Mesendoderm (in vitro differentiated cells): Measurements from ENCODE around the gene TMEFF1.

Experiments used
- DNase-seq: peaks from one replicate; pipeline ENCODE4 v3.0.0; 2013
- H2AK5ac ChIP-seq: 2 replicates; pipeline ENCODE4 v1.6.1; 2013; ENCODE audit warnings: low read length, inconsistent platforms
- H2BK120ac ChIP-seq: 2 replicates; pipeline ENCODE4 v1.6.1; 2013; ENCODE audit warnings: low read depth, mild to moderate bottlenecking, low read length, moderate library complexity, mixed read lengths
- H2BK15ac ChIP-seq: replicated peaks from 2 replicates; pipeline ENCODE4 v1.6.1; 2013; ENCODE audit warnings: low read depth, mild to moderate bottlenecking, moderate library complexity
- H2BK5ac ChIP-seq: 2 replicates; pipeline ENCODE4 v1.6.1; 2013; ENCODE audit warnings: low read length, inconsistent platforms
- H3K18ac ChIP-seq: 2 replicates; pipeline ENCODE4 v1.6.1; 2013; ENCODE audit warnings: mild to moderate bottlenecking, low read length, mixed read lengths
- H3K23ac ChIP-seq: one replicate; pipeline ENCODE4 v1.6.1; 2013; ENCODE audit warnings: low read length
- H3K27ac ChIP-seq: 2 replicates; pipeline ENCODE4 v1.5.1; 2013; ENCODE audit warnings: low read depth, mild to moderate bottlenecking, inconsistent platforms, low read length, moderate library complexity
- H3K27me3 ChIP-seq: 2 replicates; pipeline ENCODE4 v1.6.1; 2013; ENCODE audit warnings: low read length, control low read depth, mild to moderate bottlenecking, inconsistent platforms; ENCODE audit not compliant: insufficient read depth, poor library complexity
- H3K36me3 ChIP-seq: 2 replicates; pipeline ENCODE4 v1.6.1; 2013; ENCODE audit warnings: low read length, inconsistent platforms; ENCODE audit not compliant: control insufficient read depth, insufficient read depth
- H3K4ac ChIP-seq: one replicate; pipeline ENCODE4 v1.6.1; 2013; ENCODE audit warnings: low read depth, mild to moderate bottlenecking, low read length, moderate library complexity
- H3K4me1 ChIP-seq: 2 replicates; pipeline ENCODE4 v1.6.1; 2013; ENCODE audit warnings: low read depth, low read length, inconsistent platforms; ENCODE audit not compliant: control insufficient read depth
- H3K4me2 ChIP-seq: 2 replicates; pipeline ENCODE4 v1.6.1; 2013; ENCODE audit warnings: low read length
- H3K4me3 ChIP-seq: 2 replicates; pipeline ENCODE4 v1.5.1; 2013; ENCODE audit warnings: mild to moderate bottlenecking, low read length
- H3K56ac ChIP-seq: one replicate; pipeline ENCODE4 v1.6.1; 2013; ENCODE audit warnings: low read length
- H3K79me1 ChIP-seq: 2 replicates; pipeline ENCODE4 v1.6.1; 2013; ENCODE audit warnings: low read length, inconsistent platforms
- H3K79me2 ChIP-seq: 2 replicates; pipeline ENCODE4 v1.6.1; 2013; ENCODE audit warnings: mild to moderate bottlenecking, low read length; ENCODE audit not compliant: control insufficient read depth, insufficient read depth
- H3K9ac ChIP-seq: 2 replicates; pipeline ENCODE4 v1.6.1; 2013; ENCODE audit warnings: low read length, inconsistent platforms
- H4K5ac ChIP-seq: one replicate; pipeline ENCODE4 v1.6.1; 2013; ENCODE audit warnings: low read length
- H4K8ac ChIP-seq: one replicate; pipeline ENCODE4 v1.6.1; 2013; ENCODE audit warnings: low read depth, mild to moderate bottlenecking, control low read depth, low read length, moderate library complexity
- WGBS: extraction: QIAGEN DNeasy Blood & Tissue Kit; methylation state at CpG from one replicate; pipeline ENCODE4 v1.1.7; 2013; ENCODE audit warnings: low lambda C conversion rate, missing lambda C conversion rate; ENCODE audit not compliant: insufficient coverage; ENCODE audit errors: extremely low coverage; 5-methylcytosine and 5-hydroxymethylcytosine counted together

TMEFF1 gene

DNA sequence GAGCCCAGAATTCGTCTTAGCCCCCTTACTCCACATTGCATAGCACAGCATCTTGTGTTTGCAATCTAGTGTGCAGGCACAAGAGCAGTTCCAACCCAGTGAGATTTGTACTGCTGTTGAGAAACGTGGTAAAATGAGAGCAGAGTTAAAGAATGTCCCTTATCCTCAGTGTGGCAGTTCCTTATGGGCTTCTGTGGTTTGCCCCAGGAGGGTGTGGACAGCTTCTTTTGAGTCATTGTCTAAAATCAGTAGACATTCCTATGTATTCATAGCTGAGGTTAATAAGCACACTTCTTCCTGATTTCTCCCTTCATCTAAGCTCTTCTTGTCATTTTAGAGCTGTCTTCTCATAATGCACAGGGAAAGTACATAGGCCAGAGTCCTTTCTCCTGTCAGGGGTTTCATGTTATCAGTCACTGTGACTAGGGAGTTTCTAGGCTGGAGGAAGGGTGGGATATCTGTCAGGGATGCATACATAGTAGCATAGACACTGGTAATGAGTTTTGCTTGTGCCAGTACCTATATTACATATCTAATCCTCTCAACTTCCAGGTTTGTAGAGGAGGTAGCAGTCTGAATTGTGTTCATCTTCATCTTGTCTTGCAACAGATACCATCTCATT lies 102.9 kb downstream of the TMEFF1 start:
- H4K5ac ChIP-seq = no peak overlapping the region
- no peak overlapping the region for H2BK15ac ChIP-seq
- no peaks in the 10 kb centered on the region for H3K79me1 ChIP-seq
- no peak for DNase-seq
- H4K8ac ChIP-seq = no peak overlapping the region
- H3K4ac ChIP-seq = no peak overlapping the region
- H3K18ac ChIP-seq = no peak overlapping the region
- no peak overlapping the region for H2AK5ac ChIP-seq
- no CpG with 5 or more reads among the region's 2 CpGs for WGBS
- H2BK5ac ChIP-seq = no peak overlapping the region
- H3K4me1 ChIP-seq = no peaks in the 10 kb centered on the region
- no peak overlapping the region for H3K4me2 ChIP-seq
- H3K9ac ChIP-seq = no peak overlapping the region
- H3K56ac ChIP-seq = no peak overlapping the region
- H3K23ac ChIP-seq = no peak overlapping the region
- no peaks in the 10 kb centered on the region for H3K27me3 ChIP-seq
- no peaks in the 10 kb centered on the region for H3K79me2 ChIP-seq
- no peak overlapping the region for H3K27ac ChIP-seq
- H3K36me3 ChIP-seq = no peaks in the 10 kb centered on the region
- no peak overlapping the region for H3K4me3 ChIP-seq
- H2BK120ac ChIP-seq = no peak overlapping the region

- Histone ChIP-seq H2AK5ac (no peak within 1 kb of the TSS), H3K23ac (no peak within 1 kb of the TSS), H2BK15ac (no peak within 1 kb of the TSS), H3K56ac (no peak within 1 kb of the TSS), H3K79me1 (no peaks in the 10 kb centered on the region), H3K36me3 (no peaks in the 10 kb centered on the region), H3K4me1 (no peaks in the 10 kb centered on the region), H2BK120ac (no peak within 1 kb of the TSS), H3K27me3 (no peaks in the 10 kb centered on the region), H3K18ac (no peak within 1 kb of the TSS), H2BK5ac (no peak within 1 kb of the TSS), H4K8ac (no peak within 1 kb of the TSS), H3K27ac (no peak within 1 kb of the TSS), H3K4ac (no peak within 1 kb of the TSS), H3K79me2 (no peaks in the 10 kb centered on the region), H3K4me2 (no peak within 1 kb of the TSS), H3K4me3 (no peak within 1 kb of the TSS), H4K5ac (no peak within 1 kb of the TSS), H3K9ac (no peak within 1 kb of the TSS)
- no peak for DNase-seq
- no CpG with 5 or more reads among the region's 10 CpGs for WGBS
These were observed 105.0 kb downstream of the TMEFF1 start, which contains the start of gene CAVIN4 for GRCh38 chr9:100577776-100578448. TSS of gene CAVIN4 (plus strand) at chr9:100578079. CDS start at chr9:100578144, 65 bp downstream.

GRCh38 chr9:100578610-100579009 lies 105.7 kb downstream of the TMEFF1 start:
- no CpG with 5 or more reads among the region's 1 CpG for WGBS
- no peak overlapping the region for H4K8ac ChIP-seq
- no peak overlapping the region for H2BK120ac ChIP-seq
- no peak overlapping the region for H3K4ac ChIP-seq
- H3K27me3 ChIP-seq = no peaks in the 10 kb centered on the region
- no peak for DNase-seq
- H3K4me1 ChIP-seq = no peaks in the 10 kb centered on the region
- no peak overlapping the region for H3K4me2 ChIP-seq
- no peak overlapping the region for H2AK5ac ChIP-seq
- H3K56ac ChIP-seq = no peak overlapping the region
- no peak overlapping the region for H4K5ac ChIP-seq
- no peak overlapping the region for H3K27ac ChIP-seq
- H3K36me3 ChIP-seq = no peaks in the 10 kb centered on the region
- H2BK5ac ChIP-seq = no peak overlapping the region
- no peak overlapping the region for H3K23ac ChIP-seq
- no peak overlapping the region for H3K18ac ChIP-seq
- no peak overlapping the region for H3K9ac ChIP-seq
- no peak overlapping the region for H2BK15ac ChIP-seq
- H3K79me1 ChIP-seq = no peaks in the 10 kb centered on the region
- H3K4me3 ChIP-seq = no peak overlapping the region
- no peaks in the 10 kb centered on the region for H3K79me2 ChIP-seq

GRCh38 chr9:100579665-100580064 lies 106.7 kb downstream of the TMEFF1 start:
- peak; percentile 73 for DNase-seq
- Histone ChIP-seq H2BK120ac (no peak overlapping the region), H3K4me2 (no peak overlapping the region), H3K79me1 (no peaks in the 10 kb centered on the region), H3K18ac (no peak overlapping the region), H3K4me3 (no peak overlapping the region), H3K4ac (no peak overlapping the region), H4K8ac (no peak overlapping the region), H3K56ac (no peak overlapping the region), H3K79me2 (no peaks in the 10 kb centered on the region), H4K5ac (no peak overlapping the region), H3K23ac (no peak overlapping the region), H3K4me1 (no peaks in the 10 kb centered on the region), H3K36me3 (no peaks in the 10 kb centered on the region), H2BK5ac (no peak overlapping the region), H3K27me3 (no peaks in the 10 kb centered on the region), H2AK5ac (no peak overlapping the region), H3K27ac (no peak overlapping the region), H3K9ac (no peak overlapping the region), H2BK15ac (no peak overlapping the region)
- no CpG with 5 or more reads among the region's 2 CpGs for WGBS

DNA sequence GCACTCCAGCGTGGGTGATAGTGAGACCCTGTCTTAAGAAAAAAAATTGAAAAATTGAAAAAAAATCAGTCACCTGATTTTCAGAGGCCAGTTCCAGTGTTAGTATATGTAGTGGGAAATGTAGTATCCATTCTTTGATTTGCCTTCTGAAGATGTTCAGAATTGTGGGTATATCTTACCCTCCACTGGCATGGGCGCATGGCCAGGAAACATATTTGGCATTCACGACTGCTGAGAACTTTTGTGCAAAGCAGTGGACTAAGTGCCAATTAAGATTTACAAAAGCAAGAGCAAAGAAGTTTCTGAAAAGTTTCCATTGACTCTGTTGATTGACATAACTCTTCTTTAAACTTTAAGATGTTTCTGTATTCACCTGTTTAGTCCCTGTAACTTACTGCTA lies 107.3 kb downstream of the TMEFF1 start:
- Histone ChIP-seq H3K4ac (no peak overlapping the region), H3K4me1 (no peaks in the 10 kb centered on the region), H3K56ac (no peak overlapping the region), H3K36me3 (no peaks in the 10 kb centered on the region), H3K9ac (no peak overlapping the region), H3K4me3 (no peak overlapping the region), H3K23ac (no peak overlapping the region), H4K8ac (no peak overlapping the region), H4K5ac (no peak overlapping the region), H2AK5ac (no peak overlapping the region), H3K27me3 (no peaks in the 10 kb centered on the region), H3K27ac (no peak overlapping the region), H3K79me1 (no peaks in the 10 kb centered on the region), H2BK5ac (no peak overlapping the region), H2BK120ac (no peak overlapping the region), H2BK15ac (no peak overlapping the region), H3K4me2 (no peak overlapping the region), H3K18ac (no peak overlapping the region), H3K79me2 (no peaks in the 10 kb centered on the region)
- no CpG with 5 or more reads among the region's 3 CpGs for WGBS
- DNase-seq = no peak
